Activated T-cell treated with anti-CD3 and anti-CD28 coated beads for 24 hours (primary cell): Measurements from ENCODE around the gene ADCK1.
"Not testable (repeated sequence)": the region's sequence is repeated elsewhere in the genome, so short reads cannot be mapped to it uniquely, and the experiment has no call there.

Experiments
- DNase-seq: peaks from one replicate; pipeline ENCODE4 v3.0.0-alpha.2; 2020; ENCODE audit warnings: low read depth

The ADCK1 gene, protein sequence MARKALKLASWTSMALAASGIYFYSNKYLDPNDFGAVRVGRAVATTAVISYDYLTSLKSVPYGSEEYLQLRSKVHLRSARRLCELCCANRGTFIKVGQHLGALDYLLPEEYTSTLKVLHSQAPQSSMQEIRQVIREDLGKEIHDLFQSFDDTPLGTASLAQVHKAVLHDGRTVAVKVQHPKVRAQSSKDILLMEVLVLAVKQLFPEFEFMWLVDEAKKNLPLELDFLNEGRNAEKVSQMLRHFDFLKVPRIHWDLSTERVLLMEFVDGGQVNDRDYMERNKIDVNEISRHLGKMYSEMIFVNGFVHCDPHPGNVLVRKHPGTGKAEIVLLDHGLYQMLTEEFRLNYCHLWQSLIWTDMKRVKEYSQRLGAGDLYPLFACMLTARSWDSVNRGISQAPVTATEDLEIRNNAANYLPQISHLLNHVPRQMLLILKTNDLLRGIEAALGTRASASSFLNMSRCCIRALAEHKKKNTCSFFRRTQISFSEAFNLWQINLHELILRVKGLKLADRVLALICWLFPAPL

DNA sequence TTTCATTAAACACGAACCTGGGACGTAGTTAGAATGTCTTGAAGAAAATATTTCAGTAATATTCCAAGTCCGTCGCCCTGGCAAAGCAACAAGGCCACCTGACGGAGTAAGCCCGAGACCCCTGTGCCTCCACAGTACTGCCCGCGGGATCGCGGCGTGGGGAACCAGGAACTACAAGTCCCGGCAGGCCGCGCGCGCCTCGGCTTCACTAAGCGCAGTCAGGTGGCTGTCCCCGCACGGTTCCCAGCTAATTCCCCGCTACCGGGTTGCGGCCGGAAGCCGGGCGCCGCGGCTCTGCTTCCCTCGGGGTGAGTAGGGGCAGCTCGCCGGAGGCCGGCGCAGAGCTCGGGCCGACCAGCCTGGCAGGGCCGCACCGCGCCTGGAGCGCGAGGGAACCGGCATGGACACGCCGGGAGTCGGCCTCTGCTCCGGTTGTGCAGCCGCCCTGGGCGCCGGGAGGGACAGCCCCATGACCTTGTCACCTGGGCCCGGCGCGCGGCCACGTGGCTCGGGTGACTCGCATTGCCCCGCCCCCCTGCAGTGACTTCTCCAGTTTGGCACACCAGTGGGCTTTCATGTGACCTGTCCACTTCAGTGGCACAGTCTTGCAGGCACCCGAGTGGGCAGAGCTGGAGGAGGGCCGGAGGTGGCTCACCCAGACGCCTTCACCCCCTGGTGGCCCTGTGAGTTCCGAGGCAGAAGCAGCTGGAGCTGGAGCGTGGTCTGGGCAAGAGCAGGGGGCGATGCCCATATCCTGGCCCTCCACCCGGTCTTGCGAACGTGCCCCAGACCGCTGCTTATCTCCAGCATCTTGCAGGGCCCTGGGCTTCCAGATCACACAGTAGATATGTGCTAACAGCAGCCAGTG, at the start of gene ADCK1:
Gene ADCK1 (plus strand): TSS at position 247 of the 868 bp plus-strand sequence. CDS start 18,870 bp downstream, outside the sequence.
- peak; percentile 82 for DNase-seq

DNA sequence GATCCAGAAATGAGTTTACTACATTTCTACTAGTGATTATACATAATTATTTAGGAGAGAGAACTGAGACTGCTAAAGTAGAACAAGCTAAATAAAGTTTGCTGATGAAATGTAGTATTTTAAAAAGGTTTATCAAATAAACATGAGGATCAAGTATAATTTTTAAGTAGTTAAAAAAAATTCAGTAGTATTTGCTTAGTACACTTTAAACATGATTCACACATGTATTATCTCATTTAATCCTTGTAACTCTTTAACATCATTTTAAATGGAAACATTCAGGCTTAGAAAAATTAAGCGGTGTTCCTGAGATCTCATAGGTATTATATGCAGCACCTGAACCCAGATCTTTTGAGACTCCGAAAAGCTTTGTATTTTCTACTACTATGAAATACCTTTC, 47.6 kb upstream of the ADCK1 start:
- DNase-seq, result no peak

DNA sequence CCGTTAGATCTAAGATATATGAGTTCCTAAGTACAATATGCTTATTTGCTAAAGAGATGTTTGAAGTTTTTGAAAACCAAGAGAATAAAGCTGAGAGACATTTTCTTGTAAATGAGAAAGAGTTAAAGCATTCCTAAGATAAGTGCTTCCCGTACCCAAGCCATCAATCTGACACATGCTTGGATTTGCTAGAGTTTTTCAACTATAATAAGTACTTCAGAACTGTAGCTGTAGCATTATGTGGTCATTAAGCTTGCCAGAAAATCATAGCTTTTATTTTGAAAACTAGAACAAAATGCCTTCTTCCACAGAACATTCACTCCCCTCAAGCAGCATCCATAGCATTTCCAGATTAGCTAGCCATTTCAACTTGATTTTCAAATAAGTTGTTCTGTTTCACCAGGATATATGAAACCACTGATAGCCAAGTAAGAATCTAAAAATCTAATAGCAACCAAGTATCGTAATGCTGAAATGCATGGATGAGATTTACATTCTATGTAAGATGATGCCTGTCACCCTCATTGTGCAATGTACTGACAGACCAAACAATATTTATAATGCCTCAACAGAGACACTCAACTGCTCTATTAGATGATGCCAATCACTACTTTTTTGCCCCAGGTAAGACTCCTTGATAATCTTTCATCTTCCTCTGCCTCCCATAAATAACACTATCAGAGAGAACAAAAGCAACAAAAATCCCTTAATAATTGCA, 47.0 kb upstream of the ADCK1 start:
- DNase-seq, result no peak

DNA sequence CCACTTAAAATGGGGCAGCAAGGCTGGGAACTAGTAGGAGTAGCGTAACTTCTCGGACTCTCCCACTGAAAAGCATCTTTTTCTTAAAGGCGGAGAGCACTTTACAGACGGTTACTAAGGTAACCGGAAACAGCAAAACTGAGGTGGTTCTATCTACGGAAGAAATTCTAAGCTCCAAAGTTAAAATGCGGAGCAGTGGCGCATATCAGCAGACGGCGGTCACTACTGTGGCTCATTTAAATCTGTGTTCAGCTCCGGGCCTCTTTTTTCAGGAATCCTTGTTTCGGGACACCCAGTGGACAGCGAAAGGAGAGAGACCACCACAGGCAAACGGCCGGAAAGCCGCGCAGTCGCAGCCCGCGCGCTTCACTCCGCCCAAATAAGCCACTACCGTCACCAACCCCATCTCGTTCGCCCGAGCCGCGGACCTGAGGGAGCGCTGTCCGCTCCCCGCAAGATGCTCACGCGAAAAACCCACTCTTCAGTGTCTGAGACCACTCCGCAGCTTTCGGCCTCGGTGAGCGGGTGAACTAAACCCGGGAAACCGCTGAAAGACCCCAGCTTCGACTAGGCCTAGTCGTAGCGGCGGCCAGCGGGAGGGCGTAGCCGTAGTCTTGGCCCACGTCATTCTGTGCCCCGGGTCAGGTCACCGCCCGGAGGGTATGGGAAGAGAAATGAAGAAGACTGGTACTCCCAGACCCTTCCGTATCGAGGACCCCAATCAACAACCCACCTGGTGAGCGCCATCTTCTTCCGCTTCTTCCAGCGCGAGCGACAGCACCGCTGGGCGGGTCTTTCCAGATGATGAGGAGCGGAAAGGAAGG, 39.3 kb upstream of the ADCK1 start, which contains the start of gene SNW1:
Gene SNW1 (minus strand): TSS at position 776 of the 824 bp plus-strand sequence. CDS start 29 bp downstream, at position 747.
- DNase-seq, result peak; percentile 89

DNA sequence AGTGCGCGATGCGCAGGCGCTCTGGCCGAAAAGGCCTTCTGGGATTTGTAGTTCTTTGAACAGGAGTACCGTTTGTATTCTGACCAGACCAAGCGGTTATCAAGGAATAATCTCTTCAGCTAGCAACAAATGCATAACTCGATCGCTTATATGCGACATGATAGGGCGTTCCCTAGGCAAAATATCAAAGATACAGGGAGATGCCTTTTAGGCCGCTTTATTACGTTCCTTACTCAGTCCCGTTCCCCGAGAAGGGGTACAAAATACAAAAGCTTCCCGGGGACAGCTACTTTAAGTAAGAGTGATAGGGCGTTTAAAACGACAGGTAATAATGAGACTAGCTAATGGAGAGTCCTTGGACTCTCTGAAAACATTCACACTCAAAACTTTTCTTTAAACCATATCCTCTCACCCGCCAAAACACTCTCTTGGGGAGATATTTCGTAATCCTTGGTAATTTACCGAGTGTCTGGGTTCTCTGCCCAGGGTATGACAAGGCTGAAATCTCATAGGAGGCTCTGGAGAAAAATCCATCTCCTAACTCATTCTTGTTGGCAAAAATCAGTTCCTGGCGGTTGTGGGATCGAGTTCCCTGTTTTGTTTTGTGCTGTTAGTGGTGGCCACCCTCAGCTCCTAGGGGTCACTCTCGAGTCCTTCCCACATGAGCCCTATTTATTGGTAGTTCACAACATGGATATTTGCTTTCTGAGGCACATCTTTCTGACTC, 38.5 kb upstream of the ADCK1 start:
- no peak for DNase-seq

DNA sequence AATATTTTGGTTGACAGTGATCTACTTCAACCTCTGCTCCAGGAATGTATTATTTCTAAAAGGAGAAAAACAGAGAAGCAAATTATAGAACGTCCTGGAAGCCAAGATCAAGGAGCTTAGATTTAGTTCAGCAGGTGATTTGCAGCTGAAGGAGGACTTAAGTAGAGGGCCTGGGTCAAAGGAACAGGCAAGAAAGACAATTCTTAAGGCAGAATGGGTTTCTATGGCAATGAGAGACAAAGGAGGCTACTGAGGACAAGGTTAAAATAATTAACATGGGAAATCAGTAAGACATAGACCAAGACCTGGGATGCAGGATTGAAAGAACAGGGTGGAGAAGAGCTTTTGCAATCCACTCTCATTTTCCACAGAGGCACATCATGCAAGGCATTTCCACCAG, 36.6 kb upstream of the ADCK1 start:
- no peak for DNase-seq

DNA sequence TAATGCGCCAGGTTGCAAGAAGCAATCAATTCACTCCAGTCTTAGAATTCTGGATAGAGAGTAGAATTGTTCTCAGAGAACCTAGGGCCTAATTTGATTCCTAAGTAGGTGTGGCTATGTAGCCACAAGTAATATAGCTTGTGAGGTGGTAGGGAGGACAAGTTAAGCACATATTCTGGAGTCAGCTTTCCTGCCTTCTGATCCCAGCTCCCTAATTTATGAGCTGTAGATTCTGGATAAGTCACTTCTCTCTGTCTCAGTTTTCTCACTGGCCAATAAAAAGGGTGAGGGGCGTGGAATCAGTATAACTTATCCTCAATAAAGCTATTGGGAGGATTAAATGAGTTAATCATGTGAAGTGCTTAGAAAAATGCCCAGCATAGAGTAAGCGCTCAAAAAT, 35.9 kb upstream of the ADCK1 start:
- DNase-seq, result no peak

DNA sequence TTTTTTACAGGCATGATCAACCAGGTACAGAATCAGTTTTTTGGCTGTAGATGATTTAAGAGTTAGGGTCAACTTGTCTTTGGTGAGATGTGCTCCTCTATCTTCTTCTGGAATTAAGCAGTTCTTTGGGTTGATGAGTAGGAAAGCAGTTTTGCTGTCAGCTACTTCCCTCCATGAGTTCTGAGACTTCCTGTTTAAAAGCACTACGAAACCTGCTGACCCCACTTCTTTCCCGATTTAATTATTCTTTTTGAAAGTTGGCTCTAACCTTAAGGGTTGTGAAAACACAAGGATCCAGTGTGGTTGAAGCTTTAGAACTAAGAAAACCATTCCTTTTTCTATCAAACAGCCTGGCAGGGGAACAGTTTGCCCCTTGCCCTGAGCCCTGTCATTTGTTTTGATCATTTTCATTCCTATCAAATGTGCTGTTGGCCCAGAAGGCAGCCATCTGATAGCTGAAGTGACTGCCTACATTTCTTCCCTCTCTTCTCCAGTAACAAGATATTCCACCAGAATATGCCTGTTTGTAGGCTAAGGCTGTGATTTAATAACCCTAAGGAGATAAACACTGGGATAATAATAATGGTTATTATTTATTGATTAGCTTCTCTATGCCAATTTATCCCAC, 31.4 kb upstream of the ADCK1 start:
- DNase-seq, result not testable (repeated sequence)

DNA sequence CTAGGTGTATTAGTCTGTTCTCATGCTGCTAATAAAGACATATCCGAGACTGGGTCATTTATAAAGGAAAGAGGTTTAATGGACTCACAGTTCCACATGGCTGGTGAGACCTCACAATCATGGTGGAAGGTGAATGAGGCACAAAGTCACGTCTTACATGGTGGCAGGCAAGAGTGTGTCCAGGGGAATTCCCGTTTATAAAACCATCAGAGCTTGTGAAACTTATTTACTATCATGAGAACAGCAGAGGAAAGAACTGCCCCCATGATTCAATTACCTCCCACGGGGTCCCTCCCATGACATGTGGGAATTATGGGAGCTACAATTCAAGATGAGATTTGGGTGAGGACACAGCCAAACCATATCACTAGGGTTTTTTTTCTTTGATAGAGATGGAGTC, 25.9 kb upstream of the ADCK1 start:
- DNase-seq, result not testable (repeated sequence)

DNA sequence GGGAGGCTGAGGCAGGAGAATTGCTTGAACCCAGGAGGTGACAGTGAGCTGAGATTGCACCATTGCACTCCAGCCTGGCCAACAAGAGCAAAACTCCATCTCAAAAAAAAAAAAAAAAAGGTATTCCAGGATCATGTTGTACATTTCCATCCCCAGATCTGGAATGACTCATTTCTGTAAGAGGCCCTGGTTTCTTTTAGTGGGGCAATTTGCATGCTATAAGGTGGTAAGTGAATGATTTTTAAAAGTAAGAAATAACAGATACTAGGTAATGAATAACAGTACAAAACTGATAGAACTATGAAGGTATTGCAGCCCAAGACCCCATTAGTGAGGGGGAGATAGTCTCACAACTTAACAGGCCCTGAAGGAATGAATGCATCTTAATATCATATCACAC, 17.7 kb upstream of the ADCK1 start:
- no peak for DNase-seq

DNA sequence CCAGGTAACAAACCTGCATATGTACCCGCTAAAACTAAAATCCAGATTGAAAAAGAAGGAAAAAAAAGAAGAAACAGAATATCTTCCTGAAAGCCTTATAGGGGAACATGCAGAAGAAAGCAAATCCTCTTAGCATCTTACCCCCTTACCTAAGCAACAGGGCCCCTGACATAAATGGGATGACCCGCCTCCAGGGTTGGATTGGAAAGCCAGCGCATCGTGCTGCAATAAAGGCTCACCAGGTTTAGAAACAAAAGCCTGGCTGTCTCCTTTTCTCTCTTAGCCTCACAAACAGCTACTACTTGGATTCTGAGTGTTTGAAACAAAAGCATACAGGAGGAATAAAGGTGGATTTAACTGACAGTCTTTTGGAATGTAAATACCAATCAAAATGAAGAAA, 13.8 kb upstream of the ADCK1 start:
- no peak for DNase-seq

DNA sequence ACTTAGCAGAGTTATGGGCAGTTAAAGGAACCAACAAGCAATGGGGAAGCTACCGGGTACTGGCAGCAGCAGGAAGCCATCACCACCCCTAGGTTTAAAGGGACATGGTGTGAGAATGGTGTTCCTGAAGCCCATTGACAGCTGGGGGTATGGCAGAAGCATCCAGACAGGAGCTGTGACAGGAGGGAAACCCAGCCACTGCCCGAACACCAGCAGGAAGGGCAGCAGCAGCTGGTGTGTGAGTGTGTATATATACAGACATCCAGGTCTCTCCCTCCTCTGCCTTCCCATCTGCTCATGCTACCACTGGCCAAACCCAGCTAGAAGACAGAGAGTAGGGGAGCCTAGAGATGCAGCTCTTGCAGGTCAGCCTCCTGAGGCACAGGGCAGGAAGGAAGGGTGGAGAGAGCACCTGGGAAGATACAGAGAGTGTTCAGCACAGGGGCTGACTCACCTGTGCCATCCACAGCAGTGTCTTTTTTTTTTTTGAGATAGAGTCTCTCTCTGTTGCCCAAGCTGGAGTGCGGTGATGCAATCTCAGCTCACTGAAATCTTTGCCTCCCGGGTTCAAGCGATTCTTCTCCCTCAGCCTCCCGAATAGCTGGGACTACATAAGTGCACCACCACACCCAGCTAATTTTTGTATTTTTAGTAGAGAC, 9.2 kb upstream of the ADCK1 start:
- DNase-seq, result no peak

DNA sequence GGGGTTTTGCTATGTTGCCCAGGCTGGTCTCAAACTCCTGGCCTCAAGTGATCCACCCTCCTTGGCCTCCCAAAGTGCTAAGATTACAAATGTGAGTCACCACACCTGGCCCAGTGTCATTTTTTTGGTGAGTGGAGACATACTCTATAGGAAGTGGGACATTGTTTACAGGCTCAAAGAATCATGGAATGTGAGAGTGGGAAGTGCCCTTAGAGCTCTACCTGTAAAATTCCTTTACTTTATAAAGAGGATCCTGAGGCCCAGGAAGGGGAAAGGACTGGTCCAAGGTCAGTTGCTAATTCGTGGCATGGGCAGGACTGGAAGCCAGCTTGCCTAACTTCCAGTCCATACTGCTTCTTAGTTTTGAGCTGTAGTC, 8.7 kb upstream of the ADCK1 start:
- no peak for DNase-seq

DNA sequence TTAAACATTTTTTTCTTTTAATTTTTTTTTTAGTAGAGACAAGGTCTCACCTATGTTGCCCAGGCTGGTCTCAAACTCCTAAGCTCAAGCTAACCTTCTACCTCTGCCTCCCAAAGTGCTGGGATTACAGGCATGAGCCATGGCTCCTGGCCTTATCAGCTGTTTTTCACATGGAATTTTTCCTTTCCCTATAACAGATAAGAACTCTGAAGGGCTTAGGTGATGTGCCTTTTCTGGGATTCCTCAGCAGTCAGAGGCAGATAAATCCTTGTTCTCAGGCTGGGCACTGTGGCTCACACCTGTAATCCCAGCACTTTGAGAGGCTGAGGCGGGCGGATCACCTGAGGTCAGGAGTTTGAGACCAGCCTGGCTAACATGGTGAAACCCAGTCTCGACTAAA, 6.7 kb upstream of the ADCK1 start:
- DNase-seq, result not testable (repeated sequence)

DNA sequence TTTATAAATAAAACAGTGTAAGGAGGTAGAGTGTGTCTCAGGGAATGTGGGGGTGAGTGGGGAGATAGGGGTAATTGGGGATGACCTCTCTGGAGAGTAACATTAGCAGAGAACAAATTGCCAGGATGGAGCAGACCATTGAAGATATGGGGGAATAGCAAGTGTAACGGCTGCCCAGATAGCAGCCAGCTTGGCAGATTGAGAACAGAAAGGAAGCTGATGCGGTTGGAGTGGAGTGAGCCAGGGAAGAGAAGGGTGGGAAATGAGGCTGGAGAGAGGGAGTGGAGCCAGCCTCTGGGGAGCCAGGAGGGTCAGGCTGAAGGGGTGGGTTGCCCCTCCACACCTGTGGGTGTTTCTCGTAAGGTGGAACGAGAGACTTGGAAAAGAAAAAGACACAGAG, 5.6 kb upstream of the ADCK1 start:
- no peak for DNase-seq

DNA sequence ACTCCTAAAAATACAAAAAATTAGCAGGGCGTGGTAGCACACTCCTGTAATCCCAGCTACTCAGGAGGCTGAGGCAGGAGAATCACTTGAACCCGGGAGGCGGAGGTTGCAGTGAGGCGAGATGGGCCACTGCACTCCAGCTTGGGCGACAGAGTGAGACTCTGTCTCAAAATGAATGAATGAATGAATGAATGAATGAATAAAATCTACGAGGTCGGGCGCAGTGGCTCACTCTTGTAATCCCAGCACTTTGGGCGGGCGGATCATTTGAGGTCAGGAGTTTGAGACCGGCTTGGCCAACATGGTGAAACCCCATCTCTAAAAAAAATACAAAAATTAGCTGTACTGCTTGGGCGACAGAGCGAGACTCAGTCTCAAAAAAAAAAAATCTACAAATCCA, 453 bp upstream of the ADCK1 start:
- DNase-seq, result not testable (repeated sequence)

DNA sequence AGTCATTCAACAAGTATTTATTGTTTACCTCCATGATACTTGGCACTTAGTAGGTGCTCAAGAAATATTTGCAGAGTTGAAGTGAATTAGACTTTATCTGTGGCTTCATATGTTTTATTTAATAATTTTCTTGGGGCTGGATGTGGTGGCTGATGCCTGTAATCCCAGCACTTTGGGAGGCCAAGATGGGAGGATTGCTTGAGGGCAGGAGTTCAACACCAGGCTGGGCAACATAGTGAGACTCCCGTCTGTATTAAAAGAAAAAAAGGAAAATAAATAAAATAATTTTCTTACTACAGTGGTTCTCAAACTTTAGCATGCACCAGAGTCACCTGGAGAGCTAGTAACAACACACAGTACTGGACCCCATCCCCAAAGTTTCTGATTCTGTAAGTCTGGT, 905 bp downstream of the ADCK1 start:
- DNase-seq, result no peak

DNA sequence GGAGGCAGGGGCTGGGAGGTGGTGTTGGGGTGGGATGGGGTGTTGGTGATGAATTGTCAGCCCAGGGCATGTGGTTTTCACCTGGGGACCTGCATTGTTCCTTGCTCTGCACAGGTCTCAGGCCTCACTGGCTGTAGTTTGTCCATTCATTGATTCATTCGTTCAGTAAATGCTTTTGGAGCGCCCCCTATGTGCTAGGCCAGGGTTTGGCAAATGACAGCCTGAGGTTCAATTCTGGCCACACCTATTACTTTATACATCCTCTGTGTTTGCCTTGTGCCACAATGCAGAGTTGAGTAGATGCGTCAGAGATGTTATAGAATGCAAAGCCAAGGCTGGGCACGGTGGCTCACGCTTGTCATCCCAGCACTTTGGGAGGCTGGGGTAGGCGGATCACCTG, 4.7 kb downstream of the ADCK1 start:
- no peak for DNase-seq

DNA sequence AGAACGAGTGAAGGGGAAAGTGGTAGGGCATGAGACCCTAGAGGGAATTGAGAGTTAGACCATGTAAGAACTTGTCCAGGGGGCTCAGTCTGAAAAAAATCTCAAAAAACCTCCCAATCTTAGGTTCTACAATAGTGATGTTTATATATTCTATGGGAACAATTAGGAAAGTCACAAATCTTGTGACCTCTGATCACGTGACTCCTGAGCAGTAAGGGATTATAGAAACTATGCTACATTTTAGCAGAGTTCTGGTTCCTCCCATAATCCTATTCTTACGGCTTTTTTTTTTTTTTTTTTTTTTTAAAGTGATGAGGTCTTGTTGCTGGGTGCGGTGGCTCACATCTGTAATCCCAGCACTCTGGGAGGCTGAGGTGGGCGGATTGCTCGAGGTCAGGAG, 5.8 kb downstream of the ADCK1 start:
- DNase-seq, result no peak

DNA sequence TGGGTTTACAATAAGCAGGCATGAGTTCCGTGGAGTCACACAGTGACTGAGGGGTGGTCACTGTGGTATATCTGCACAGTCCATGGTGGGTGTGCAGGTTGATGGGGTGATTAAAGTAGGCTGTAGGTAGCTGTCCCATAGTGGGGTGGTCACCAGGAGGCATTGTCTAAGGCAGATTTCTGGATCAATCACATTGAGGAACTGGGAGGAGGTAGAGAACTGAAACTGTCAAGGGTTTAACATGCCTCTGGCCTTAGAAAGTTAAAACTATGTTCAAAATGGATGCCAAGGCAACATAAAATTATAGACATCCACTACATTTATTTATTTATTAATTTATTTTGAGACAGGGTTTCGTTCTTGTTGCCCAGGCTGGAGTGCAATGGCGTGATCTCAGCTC, 8.3 kb downstream of the ADCK1 start:
- DNase-seq, result no peak
